Mesendoderm (in vitro differentiated cells): Measurements from ENCODE around the gene HEPH.

ENCODE experiments used
- DNase-seq: peaks from one replicate; pipeline ENCODE4 v3.0.0; 2013
- H2AK5ac ChIP-seq: 2 replicates; pipeline ENCODE4 v1.6.1; 2013; ENCODE audit warnings: low read length, inconsistent platforms
- H2BK120ac ChIP-seq: 2 replicates; pipeline ENCODE4 v1.6.1; 2013; ENCODE audit warnings: low read depth, mild to moderate bottlenecking, low read length, moderate library complexity, mixed read lengths
- H2BK15ac ChIP-seq: replicated peaks from 2 replicates; pipeline ENCODE4 v1.6.1; 2013; ENCODE audit warnings: low read depth, mild to moderate bottlenecking, moderate library complexity
- H2BK5ac ChIP-seq: 2 replicates; pipeline ENCODE4 v1.6.1; 2013; ENCODE audit warnings: low read length, inconsistent platforms
- H3K18ac ChIP-seq: 2 replicates; pipeline ENCODE4 v1.6.1; 2013; ENCODE audit warnings: mild to moderate bottlenecking, low read length, mixed read lengths
- H3K23ac ChIP-seq: one replicate; pipeline ENCODE4 v1.6.1; 2013; ENCODE audit warnings: low read length
- H3K27ac ChIP-seq: 2 replicates; pipeline ENCODE4 v1.5.1; 2013; ENCODE audit warnings: low read depth, mild to moderate bottlenecking, inconsistent platforms, low read length, moderate library complexity
- H3K27me3 ChIP-seq: 2 replicates; pipeline ENCODE4 v1.6.1; 2013; ENCODE audit warnings: low read length, control low read depth, mild to moderate bottlenecking, inconsistent platforms; ENCODE audit not compliant: insufficient read depth, poor library complexity
- H3K36me3 ChIP-seq: 2 replicates; pipeline ENCODE4 v1.6.1; 2013; ENCODE audit warnings: low read length, inconsistent platforms; ENCODE audit not compliant: control insufficient read depth, insufficient read depth
- H3K4ac ChIP-seq: one replicate; pipeline ENCODE4 v1.6.1; 2013; ENCODE audit warnings: low read depth, mild to moderate bottlenecking, low read length, moderate library complexity
- H3K4me1 ChIP-seq: 2 replicates; pipeline ENCODE4 v1.6.1; 2013; ENCODE audit warnings: low read depth, low read length, inconsistent platforms; ENCODE audit not compliant: control insufficient read depth
- H3K4me2 ChIP-seq: 2 replicates; pipeline ENCODE4 v1.6.1; 2013; ENCODE audit warnings: low read length
- H3K4me3 ChIP-seq: 2 replicates; pipeline ENCODE4 v1.5.1; 2013; ENCODE audit warnings: mild to moderate bottlenecking, low read length
- H3K56ac ChIP-seq: one replicate; pipeline ENCODE4 v1.6.1; 2013; ENCODE audit warnings: low read length
- H3K79me1 ChIP-seq: 2 replicates; pipeline ENCODE4 v1.6.1; 2013; ENCODE audit warnings: low read length, inconsistent platforms
- H3K79me2 ChIP-seq: 2 replicates; pipeline ENCODE4 v1.6.1; 2013; ENCODE audit warnings: mild to moderate bottlenecking, low read length; ENCODE audit not compliant: control insufficient read depth, insufficient read depth
- H3K9ac ChIP-seq: 2 replicates; pipeline ENCODE4 v1.6.1; 2013; ENCODE audit warnings: low read length, inconsistent platforms
- H4K5ac ChIP-seq: one replicate; pipeline ENCODE4 v1.6.1; 2013; ENCODE audit warnings: low read length
- H4K8ac ChIP-seq: one replicate; pipeline ENCODE4 v1.6.1; 2013; ENCODE audit warnings: low read depth, mild to moderate bottlenecking, control low read depth, low read length, moderate library complexity
- WGBS: extraction: QIAGEN DNeasy Blood & Tissue Kit; methylation state at CpG from one replicate; pipeline ENCODE4 v1.1.7; 2013; ENCODE audit warnings: low lambda C conversion rate, missing lambda C conversion rate; ENCODE audit not compliant: insufficient coverage; ENCODE audit errors: extremely low coverage; 5-methylcytosine and 5-hydroxymethylcytosine counted together

The HEPH gene

GRCh38 chrX:66142351-66142750 is 21.7 kb upstream of the HEPH start:
- Histone ChIP-seq H3K27me3 (no peaks in the 10 kb centered on the region), H3K4me2 (no peak overlapping the region)
- no peak for DNase-seq

GRCh38 chrX:66144258-66144657 is 19.8 kb upstream of the HEPH start:
- no peak overlapping the region for H3K4me3 ChIP-seq
- no peaks in the 10 kb centered on the region for H3K36me3 ChIP-seq
- H3K27ac ChIP-seq = no peak overlapping the region
- H2BK120ac ChIP-seq = no peak overlapping the region
- H3K79me2 ChIP-seq = no peaks in the 10 kb centered on the region
- H2AK5ac ChIP-seq = no peak overlapping the region
- H3K4ac ChIP-seq = no peak overlapping the region
- H3K79me1 ChIP-seq = no peaks in the 10 kb centered on the region
- H3K27me3 ChIP-seq = no peaks in the 10 kb centered on the region
- no peak overlapping the region for H3K4me2 ChIP-seq
- no CpG with 5 or more reads among the region's 2 CpGs for WGBS
- H3K9ac ChIP-seq = no peak overlapping the region
- no peak overlapping the region for H3K56ac ChIP-seq
- no peak overlapping the region for H3K18ac ChIP-seq
- H3K23ac ChIP-seq = no peak overlapping the region
- no peak overlapping the region for H2BK15ac ChIP-seq
- DNase-seq = peak; percentile 1
- H4K8ac ChIP-seq = no peak overlapping the region
- H4K5ac ChIP-seq = no peak overlapping the region
- H2BK5ac ChIP-seq = no peak overlapping the region
- no peaks in the 10 kb centered on the region for H3K4me1 ChIP-seq

More at GRCh38 chrX:66142351-66142750, 21.7 kb upstream of the HEPH start:
- Histone ChIP-seq H3K27ac (no peak overlapping the region), H4K5ac (no peak overlapping the region), H3K79me1 (no peaks in the 10 kb centered on the region), H3K4ac (no peak overlapping the region), H3K18ac (no peak overlapping the region), H3K23ac (no peak overlapping the region), H2BK5ac (no peak overlapping the region), H2BK120ac (no peak overlapping the region), H3K56ac (no peak overlapping the region), H3K9ac (no peak overlapping the region), H3K4me1 (no peaks in the 10 kb centered on the region), H3K79me2 (no peaks in the 10 kb centered on the region), H3K4me3 (no peak overlapping the region), H4K8ac (no peak overlapping the region), H2BK15ac (no peak overlapping the region), H2AK5ac (no peak overlapping the region), H3K36me3 (no peaks in the 10 kb centered on the region)
- WGBS = no CpG with 5 or more reads among the region's 1 CpG

GRCh38 chrX:66149519-66149918 is 14.5 kb upstream of the HEPH start:
- H3K18ac ChIP-seq = no peak overlapping the region
- no peak overlapping the region for H4K5ac ChIP-seq
- WGBS = no CpG with 5 or more reads among the region's 1 CpG
- H3K27me3 ChIP-seq = no peaks in the 10 kb centered on the region
- H3K27ac ChIP-seq = no peak overlapping the region
- DNase-seq = no peak
- no peak overlapping the region for H2BK15ac ChIP-seq
- H3K4me2 ChIP-seq = no peak overlapping the region
- H2AK5ac ChIP-seq = no peak overlapping the region
- H3K4me1 ChIP-seq = no peaks in the 10 kb centered on the region
- H4K8ac ChIP-seq = no peak overlapping the region
- H3K56ac ChIP-seq = no peak overlapping the region
- H3K36me3 ChIP-seq = no peaks in the 10 kb centered on the region
- H2BK5ac ChIP-seq = no peak overlapping the region
- H3K79me2 ChIP-seq = no peaks in the 10 kb centered on the region
- no peak overlapping the region for H2BK120ac ChIP-seq
- H3K79me1 ChIP-seq = no peaks in the 10 kb centered on the region
- H3K23ac ChIP-seq = no peak overlapping the region
- H3K9ac ChIP-seq = no peak overlapping the region
- H3K4ac ChIP-seq = no peak overlapping the region
- no peak overlapping the region for H3K4me3 ChIP-seq

GRCh38 chrX:66150163-66150562 is 13.9 kb upstream of the HEPH start:
- Histone ChIP-seq H3K4me2 (no peak overlapping the region), H3K4me1 (no peaks in the 10 kb centered on the region), H3K27ac (no peak overlapping the region), H3K4me3 (no peak overlapping the region), H3K56ac (no peak overlapping the region), H3K4ac (no peak overlapping the region), H3K36me3 (no peaks in the 10 kb centered on the region), H2AK5ac (no peak overlapping the region), H4K5ac (no peak overlapping the region), H3K23ac (no peak overlapping the region), H3K79me2 (no peaks in the 10 kb centered on the region), H2BK120ac (no peak overlapping the region), H2BK5ac (no peak overlapping the region), H3K18ac (no peak overlapping the region), H3K9ac (no peak overlapping the region), H2BK15ac (no peak overlapping the region), H3K79me1 (no peaks in the 10 kb centered on the region), H3K27me3 (no peaks in the 10 kb centered on the region), H4K8ac (no peak overlapping the region)
- DNase-seq = peak; percentile 53

GRCh38 chrX:66162331-66162822 is 1.7 kb upstream of the HEPH start:
- DNase-seq = no peak
- Histone ChIP-seq H2BK120ac (no peak overlapping the region), H3K27ac (no peak overlapping the region), H3K27me3 (no peaks in the 10 kb centered on the region), H4K8ac (no peak overlapping the region), H3K4me1 (no peaks in the 10 kb centered on the region), H3K79me2 (peaks cover 2% of the 10 kb centered on the region), H3K18ac (no peak overlapping the region), H3K23ac (no peak overlapping the region), H3K56ac (no peak overlapping the region), H3K4ac (no peak overlapping the region), H3K4me3 (no peak overlapping the region), H2AK5ac (no peak overlapping the region), H3K9ac (no peak overlapping the region), H3K4me2 (no peak overlapping the region), H2BK15ac (no peak overlapping the region), H4K5ac (no peak overlapping the region), H3K79me1 (no peaks in the 10 kb centered on the region), H2BK5ac (no peak overlapping the region), H3K36me3 (no peaks in the 10 kb centered on the region)
- no CpG with 5 or more reads among the region's 2 CpGs for WGBS

GRCh38 chrX:66163447-66163846 is 600 bp upstream of the HEPH start:
- no peak overlapping the region for H4K5ac ChIP-seq
- H3K56ac ChIP-seq = no peak overlapping the region
- no peak overlapping the region for H3K9ac ChIP-seq
- H3K4me3 ChIP-seq = no peak overlapping the region
- no peaks in the 10 kb centered on the region for H3K36me3 ChIP-seq
- H3K4me1 ChIP-seq = no peaks in the 10 kb centered on the region
- H3K4me2 ChIP-seq = no peak overlapping the region
- WGBS = no CpG with 5 or more reads among the region's 1 CpG
- DNase-seq = no peak
- H3K4ac ChIP-seq = no peak overlapping the region
- no peak overlapping the region for H4K8ac ChIP-seq
- no peak overlapping the region for H2BK15ac ChIP-seq
- H3K27ac ChIP-seq = no peak overlapping the region
- no peaks in the 10 kb centered on the region for H3K79me1 ChIP-seq
- H3K23ac ChIP-seq = no peak overlapping the region
- no peak overlapping the region for H2BK120ac ChIP-seq
- H2AK5ac ChIP-seq = no peak overlapping the region
- no peak overlapping the region for H2BK5ac ChIP-seq
- H3K27me3 ChIP-seq = no peaks in the 10 kb centered on the region
- H3K79me2 ChIP-seq = peaks cover 2% of the 10 kb centered on the region
- no peak overlapping the region for H3K18ac ChIP-seq
